ENCODE results near the gene DBH.

The DBH gene

GRCh38 chr9:133706307-133707050 lies 70.3 kb downstream of the DBH start:
- Histone ChIP-seq H3K4me3 (ENCODE audit: low read length in 2 of 2) (no peak overlapping the region), H3K9ac (ENCODE audit: low read depth in 1 of 2, low read length in 2 of 2) (no peak overlapping the region), H3K27me3 (ENCODE audit: control insufficient read depth in 2 of 2, insufficient read depth in 2 of 2, low read length in 2 of 2) (peaks cover 3 to 9% of the 10 kb centered on the region in 2 donors), H3K4me1 (ENCODE audit: control insufficient read depth in 2 of 2, insufficient read depth in 2 of 2, low read length in 2 of 2) (peaks cover 3% of the 10 kb centered on the region in 2 donors), H3K27ac (ENCODE audit: low read depth in 2 of 2, low read length in 2 of 2) (peak overlapping the region in 1 of 2 donors; percentile 17), H3K9me3 (ENCODE audit: control insufficient read depth in 2 of 2, low read length in 2 of 2) (no peaks in the 10 kb centered on the region), H3K36me3 (ENCODE audit: control insufficient read depth in 2 of 2, insufficient read depth in 2 of 2, low read length in 2 of 2) (no peaks in the 10 kb centered on the region)

GRCh38 chr9:133707065-133707762 lies 71.1 kb downstream of the DBH start:
- Histone ChIP-seq H3K4me3 (ENCODE audit: low read length in 2 of 2) (no peak overlapping the region), H3K9ac (ENCODE audit: low read depth in 1 of 2, low read length in 2 of 2) (no peak overlapping the region), H3K9me3 (ENCODE audit: control insufficient read depth in 2 of 2, low read length in 2 of 2) (no peaks in the 10 kb centered on the region), H3K27ac (ENCODE audit: low read depth in 2 of 2, low read length in 2 of 2) (no peak overlapping the region), H3K36me3 (ENCODE audit: control insufficient read depth in 2 of 2, insufficient read depth in 2 of 2, low read length in 2 of 2) (no peaks in the 10 kb centered on the region), H3K27me3 (ENCODE audit: control insufficient read depth in 2 of 2, insufficient read depth in 2 of 2, low read length in 2 of 2) (peaks cover 3 to 5% of the 10 kb centered on the region in 2 donors), H3K4me1 (ENCODE audit: control insufficient read depth in 2 of 2, insufficient read depth in 2 of 2, low read length in 2 of 2) (peaks cover 0 to 1% of the 10 kb centered on the region in 2 donors)

- Histone ChIP-seq H3K4me3 (ENCODE audit: low read length in 2 of 2) (no peak overlapping the region), H3K36me3 (ENCODE audit: control insufficient read depth in 2 of 2, insufficient read depth in 2 of 2, low read length in 2 of 2) (no peaks in the 10 kb centered on the region), H3K4me1 (ENCODE audit: control insufficient read depth in 2 of 2, insufficient read depth in 2 of 2, low read length in 2 of 2) (no peaks in the 10 kb centered on the region), H3K27me3 (ENCODE audit: control insufficient read depth in 2 of 2, insufficient read depth in 2 of 2, low read length in 2 of 2) (peaks cover 0 to 3% of the 10 kb centered on the region in 2 donors), H3K27ac (ENCODE audit: low read depth in 2 of 2, low read length in 2 of 2) (no peak overlapping the region), H3K9me3 (ENCODE audit: control insufficient read depth in 2 of 2, low read length in 2 of 2) (no peaks in the 10 kb centered on the region), H3K9ac (ENCODE audit: low read depth in 1 of 2, low read length in 2 of 2) (no peak overlapping the region)
These were observed 71.6 kb downstream of the DBH start for GRCh38 chr9:133707763-133708245.

DNA sequence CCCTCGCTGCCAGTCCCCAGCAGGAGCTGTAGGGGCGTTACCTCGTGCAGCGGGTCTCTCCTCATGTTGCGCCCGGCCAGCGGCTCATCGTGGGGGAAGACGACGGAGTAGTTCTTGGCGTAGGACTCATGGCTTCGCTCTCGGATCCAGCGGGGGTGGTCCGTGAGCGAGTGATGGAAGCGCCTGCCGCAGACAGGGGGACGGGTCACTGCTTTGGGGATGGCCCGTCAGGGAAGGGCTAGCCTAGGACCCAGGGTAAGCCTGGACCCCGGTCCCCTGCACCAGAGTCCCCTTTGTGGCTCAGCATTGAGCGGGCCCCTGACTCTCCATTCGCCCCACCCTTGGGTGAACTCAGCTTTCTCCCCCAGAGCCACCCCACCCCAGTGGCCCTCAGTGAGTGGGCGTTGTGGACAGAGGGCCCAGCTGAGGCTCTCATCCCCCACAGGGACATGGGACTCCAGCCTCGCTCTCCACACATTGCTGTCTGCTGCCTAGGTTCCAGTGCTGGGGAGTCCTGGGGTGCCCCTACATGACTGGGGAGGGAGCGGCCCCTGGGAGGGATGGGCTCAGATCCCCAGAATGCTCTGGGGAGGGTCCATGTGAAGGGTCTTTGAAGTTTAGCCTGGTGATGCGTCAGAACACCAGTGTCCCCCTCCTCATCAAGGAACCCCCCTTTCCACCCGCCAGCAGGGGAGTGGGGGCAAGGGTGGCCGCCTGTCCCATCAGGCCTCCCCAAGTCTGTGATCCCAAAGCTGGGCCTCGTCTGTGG lies 72.3 kb downstream of the DBH start:
- Histone ChIP-seq H3K27me3 (ENCODE audit: control insufficient read depth in 2 of 2, insufficient read depth in 2 of 2, low read length in 2 of 2) (peaks cover 0 to 3% of the 10 kb centered on the region in 2 donors), H3K4me1 (ENCODE audit: control insufficient read depth in 2 of 2, insufficient read depth in 2 of 2, low read length in 2 of 2) (no peaks in the 10 kb centered on the region), H3K36me3 (ENCODE audit: control insufficient read depth in 2 of 2, insufficient read depth in 2 of 2, low read length in 2 of 2) (no peaks in the 10 kb centered on the region), H3K4me3 (ENCODE audit: low read length in 2 of 2) (no peak overlapping the region), H3K9me3 (ENCODE audit: control insufficient read depth in 2 of 2, low read length in 2 of 2) (no peaks in the 10 kb centered on the region), H3K27ac (ENCODE audit: low read depth in 2 of 2, low read length in 2 of 2) (no peak overlapping the region), H3K9ac (ENCODE audit: low read depth in 1 of 2, low read length in 2 of 2) (no peak overlapping the region)

All from mucosa of rectum (tissue), 2 donors.